ENCODE measurements around the gene CELF3.
"Not testable (repeated sequence)": the region's sequence is repeated elsewhere in the genome, so short reads cannot be mapped to it uniquely, and the experiment has no call there.

The CELF3 gene

DNA sequence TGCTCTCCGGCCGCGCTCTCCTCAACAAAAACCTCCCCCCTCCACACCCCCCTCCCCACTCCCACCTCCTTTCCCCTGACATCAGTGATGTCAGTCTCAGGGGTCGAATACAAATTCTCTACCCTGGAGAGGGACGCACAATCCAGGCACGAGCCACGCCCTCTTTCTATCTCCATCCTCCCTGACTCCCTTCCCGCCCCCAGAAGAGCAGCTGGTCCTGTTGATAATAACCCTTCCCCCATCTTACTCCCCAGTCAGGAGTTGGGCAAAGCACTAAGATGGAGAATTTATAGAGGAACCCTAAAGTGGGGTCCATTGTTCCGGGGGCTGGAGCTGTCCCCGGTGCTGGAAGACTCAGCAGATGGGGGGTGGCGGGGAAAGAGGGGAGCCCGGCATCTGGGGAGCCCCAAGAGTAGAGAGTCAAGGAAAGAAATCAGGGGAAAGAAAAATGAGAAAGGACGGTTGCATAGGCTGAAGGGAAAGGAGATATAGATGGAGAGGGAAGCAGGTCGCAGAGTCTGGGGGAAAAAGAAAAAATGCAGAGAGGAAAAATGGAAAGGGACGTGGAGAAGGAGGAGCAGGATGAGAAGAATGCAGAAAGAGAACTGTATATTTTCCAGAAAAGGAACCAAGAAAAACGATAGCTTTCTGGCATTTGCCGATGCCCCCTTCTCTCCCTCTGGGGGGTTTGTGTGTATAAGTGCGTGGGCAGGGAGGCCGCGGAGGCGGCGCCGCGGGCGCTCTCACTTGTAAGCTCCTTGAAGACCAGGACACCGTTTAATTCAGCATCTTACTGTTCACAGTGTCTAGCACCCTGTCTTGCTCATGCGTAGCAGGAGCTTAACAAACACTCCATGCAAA, at the start of gene CELF3:
TSS of gene CELF3 (minus strand) at position 33 of the 861 bp plus-strand sequence. CDS start 783 bp downstream, outside the sequence.
- no peak for DNase-seq (ENCODE audit: low spot score)

DNA sequence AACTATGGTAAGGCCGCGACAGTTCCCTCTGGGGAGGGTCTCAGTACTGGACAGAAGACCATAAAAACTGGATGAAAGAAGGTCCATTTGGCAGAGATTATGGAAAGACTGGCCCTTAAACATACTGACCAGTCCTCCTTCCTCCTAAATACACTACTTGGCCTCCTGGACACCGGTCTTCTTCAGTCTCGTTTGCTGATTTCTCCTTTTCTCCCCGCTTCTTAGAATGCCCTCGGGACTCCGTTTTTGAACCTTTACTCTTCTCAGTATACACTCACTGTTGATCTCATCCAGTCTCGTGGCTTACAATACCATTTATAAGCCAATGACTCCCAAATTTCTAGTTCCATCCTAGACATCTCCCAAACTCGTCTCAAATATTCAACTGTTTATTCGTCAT, 47.4 kb upstream of the CELF3 start:
- peak; percentile 25 for DNase-seq (ENCODE audit: low spot score)

DNA sequence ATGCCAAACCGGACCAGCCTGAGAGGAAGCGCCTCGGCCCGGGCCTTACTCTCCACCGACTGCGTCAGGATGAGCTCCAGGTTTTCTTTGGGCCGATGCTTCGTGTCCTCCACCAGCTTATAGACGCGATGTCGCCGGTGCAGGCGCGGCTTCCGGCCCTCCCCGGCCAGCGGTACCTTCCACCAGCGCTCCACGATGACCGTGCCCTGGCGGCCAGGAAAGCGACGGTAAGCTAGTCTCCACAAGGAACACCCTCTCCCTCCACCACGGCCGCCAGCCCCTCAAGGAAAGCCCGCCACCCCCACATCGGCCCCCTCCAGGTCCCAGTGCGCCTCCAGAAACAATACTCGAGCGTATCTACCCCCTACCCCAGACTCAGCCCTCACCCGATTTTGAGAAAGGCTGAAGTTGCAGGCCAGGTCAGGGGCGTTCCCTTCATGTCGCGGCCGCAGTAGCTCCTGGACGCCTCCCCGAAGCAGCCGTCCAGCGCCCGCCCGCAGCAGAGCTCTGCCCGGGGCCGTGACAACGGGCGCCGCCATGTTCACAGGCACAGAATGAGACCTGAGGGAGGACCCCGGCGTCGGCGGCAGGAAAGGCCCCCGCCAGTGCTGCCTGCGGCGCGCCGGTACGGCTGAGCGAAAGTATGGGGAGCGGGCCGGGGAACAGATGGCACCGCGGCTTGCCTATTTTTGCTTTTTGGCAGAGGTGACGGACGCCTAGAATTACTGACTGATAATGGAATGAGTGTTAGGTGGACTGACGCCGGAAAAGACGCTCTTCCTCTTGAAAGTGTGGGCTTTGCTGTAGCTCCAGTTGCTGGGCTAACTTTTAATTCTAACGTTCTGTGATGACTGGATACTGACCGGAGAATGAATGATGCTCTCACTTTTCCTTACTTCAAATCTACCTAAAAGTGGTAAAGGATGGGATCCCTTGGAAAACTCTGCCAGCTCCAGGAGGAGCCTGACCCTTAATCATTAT, 46.6 kb upstream of the CELF3 start, which contains the start of gene MRPL9:
TSS of gene MRPL9 (minus strand) at position 556 of the 981 bp plus-strand sequence. CDS start at position 539, 17 bp downstream.
- peak; percentile 96 for DNase-seq (ENCODE audit: low spot score)

DNA sequence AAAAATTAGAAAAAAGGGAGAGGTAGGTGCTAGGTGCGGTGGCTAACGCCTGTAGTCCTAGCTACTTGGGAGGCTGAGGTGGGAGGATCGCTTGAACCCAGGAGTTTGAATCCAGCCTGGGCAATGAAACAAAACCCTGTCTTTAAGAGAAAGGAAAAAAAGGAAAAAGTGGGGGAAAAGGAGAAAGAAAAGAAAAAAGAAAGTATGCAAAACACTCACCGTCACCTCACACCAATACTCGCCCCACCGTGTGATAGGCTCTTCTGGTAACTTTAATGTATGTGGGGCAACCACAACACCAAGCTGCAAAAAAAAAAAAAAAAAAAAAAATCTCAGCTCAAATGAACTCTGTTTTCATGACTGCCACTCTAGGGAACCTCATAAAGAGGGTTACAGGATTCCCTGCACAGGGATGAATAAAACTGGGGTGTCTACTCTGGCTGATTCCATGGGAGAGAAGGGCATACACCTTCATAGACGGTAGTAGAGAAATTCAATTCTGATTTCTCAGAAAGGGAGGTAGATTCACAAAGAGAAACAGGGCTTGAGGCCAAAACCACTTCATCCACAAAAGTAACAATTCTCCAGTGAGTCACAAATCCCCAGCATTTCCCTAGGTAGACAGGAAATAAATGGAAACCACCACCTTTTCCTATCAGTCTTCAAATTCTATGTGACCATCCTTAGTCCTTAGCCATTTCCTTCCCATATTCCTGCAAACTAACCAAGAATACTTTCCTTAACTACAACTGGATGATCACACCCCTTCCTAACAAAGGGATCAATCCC, 44.2 kb upstream of the CELF3 start:
- DNase-seq (ENCODE audit: low spot score), result no peak

DNA sequence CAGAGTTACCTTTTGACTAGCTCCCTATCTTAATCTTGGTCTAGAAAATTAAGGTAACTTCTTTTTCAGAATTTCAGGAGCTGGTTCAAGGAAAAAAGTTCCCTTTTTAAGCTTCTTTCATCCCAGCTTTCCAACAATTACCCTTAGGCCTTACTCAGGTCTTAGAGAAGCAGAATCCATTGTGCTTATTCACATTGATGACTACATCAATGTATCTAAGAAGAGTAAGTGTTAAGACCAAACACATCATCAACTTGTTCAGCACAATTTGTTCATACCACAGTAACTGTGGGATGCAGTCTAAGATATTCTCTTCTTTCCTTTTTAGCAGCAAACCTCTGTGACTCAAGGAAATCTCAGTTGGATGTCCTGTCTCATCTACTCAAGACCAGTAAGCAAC, 42.6 kb upstream of the CELF3 start:
- no peak for DNase-seq (ENCODE audit: low spot score)

DNA sequence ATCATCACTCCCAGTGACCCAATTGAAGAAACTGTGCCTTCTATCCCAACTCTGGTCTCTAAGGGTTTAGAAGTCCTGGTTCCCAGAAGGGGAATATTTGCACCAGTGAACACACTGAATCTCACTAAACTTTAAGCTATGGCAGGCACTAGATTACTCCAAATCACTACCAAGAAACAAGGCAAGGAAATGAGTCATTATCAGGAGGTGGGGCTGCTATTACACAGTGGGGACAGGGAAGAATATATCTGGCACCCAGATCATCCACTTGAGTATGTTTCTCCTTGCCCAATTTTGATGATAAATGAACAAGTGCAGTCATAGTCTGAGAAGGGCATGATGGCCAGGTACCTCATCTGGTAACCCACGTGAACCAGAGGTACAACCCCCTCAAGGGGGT, 39.7 kb upstream of the CELF3 start:
- DNase-seq (ENCODE audit: low spot score), result peak; percentile 68

DNA sequence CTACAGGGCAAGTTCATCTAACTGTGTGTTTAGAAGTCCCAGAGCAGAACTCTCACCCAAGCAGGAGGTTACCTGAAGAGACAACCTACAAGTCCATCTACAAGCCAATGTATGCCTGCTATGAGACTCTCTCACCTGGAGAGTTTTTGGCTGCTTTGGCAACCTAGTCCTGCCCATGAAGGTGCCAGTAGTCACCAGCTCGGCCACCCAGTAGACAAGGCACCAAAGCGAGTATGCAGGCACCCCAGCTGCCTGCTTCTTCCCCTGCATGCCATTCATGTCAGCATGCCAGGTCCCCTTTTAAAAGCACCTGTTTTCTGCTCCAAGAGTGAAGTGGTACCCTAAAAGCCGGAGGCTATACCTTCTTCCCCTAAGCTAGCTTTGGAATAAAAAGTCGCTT, 24.9 kb upstream of the CELF3 start:
- DNase-seq (ENCODE audit: low spot score), result no peak

DNA sequence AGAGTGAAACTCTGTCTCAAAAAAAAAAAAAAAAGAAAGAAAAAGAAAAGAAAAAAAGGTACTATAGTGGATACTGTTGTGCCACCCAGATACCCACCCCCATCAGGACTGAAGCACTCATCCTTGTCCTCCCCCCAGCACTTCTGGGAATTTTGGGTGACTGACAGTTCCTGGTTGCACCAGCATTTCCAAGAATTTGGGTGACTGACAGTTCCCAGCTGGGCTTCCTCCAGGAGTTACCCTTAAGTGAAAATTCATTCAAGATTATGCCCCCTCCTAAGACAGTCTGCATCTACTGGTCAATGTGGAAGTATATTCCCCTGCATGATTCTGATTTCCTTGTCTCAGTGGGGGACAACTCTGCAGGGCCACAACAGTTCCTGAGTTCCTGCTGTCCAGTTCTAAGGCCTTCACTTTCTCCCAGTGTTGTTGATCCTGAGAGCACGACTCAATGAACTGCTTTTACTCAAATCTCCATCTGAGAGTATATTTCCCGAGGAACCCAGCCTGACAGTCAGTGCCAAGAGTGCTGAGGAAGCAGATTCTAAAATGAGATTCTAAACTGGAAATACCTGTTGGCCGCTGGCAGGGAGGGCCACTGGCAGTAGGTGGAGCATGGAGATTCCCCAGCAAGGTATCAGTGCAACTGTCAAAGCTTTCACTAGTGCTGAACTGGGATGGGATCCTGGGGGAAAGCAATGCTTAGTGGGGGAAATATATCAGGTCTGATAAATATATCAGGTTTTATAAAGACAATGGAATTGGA, 23.2 kb upstream of the CELF3 start:
- DNase-seq (ENCODE audit: low spot score), result no peak

DNA sequence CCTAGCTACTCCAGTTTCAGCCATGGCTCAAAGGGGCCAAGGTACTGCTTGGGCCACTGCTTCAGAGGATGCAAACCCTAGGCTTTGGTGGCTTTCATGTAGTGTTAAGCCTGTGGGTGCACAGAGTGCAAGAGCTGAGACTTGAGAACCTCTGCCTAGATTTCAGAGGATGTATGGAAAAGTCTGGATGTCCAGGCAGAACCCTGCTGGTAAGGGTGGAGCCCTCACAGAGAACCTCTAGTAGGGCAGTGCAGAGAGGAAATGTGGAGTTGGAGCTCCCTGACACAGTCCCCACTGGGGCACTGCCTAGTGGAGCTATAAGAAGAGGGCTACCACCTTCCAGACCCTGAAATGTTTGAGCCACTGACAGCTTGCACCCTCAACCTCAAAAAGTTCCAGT, 20.9 kb upstream of the CELF3 start:
- DNase-seq (ENCODE audit: low spot score), result no peak

DNA sequence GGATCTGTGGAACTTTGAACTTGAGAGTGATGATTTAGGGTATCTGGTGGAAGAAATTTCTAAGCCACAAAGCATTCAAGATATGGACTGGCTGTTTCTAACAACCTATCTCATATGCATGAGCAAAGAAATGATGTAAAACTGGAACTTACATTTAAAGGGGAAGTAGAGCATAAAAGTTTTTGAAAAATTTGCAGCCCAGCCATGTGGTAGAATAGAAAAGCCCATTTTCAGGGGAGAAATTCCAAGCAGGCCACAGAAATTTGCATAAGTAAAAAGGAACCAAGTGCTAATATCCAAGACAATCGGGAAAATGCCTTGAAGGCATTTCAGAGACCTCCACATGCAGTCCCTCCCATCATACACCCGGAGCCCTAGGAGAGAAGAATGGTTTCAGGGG, 20.4 kb upstream of the CELF3 start:
- DNase-seq (ENCODE audit: low spot score), result no peak

DNA sequence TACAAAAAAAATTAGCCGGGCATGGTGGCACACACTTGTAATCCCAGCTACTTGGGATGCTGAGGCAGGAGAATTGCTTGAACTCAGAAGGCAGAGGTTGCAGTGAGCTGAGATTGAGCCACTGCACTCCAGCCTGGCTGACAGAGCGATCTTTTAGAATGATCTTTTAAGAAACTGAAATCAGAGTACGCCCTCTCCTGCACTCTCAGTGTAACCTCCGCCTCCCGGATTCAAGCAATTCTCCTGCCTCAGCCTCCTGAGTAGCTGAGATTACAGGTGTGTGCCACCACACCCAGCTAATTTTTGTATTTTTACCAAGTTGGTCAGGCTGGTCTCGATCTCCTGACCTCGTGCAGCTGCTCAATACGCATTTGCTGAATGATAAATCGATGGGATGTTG, 17.4 kb upstream of the CELF3 start:
- not testable (repeated sequence) for DNase-seq (ENCODE audit: low spot score)

DNA sequence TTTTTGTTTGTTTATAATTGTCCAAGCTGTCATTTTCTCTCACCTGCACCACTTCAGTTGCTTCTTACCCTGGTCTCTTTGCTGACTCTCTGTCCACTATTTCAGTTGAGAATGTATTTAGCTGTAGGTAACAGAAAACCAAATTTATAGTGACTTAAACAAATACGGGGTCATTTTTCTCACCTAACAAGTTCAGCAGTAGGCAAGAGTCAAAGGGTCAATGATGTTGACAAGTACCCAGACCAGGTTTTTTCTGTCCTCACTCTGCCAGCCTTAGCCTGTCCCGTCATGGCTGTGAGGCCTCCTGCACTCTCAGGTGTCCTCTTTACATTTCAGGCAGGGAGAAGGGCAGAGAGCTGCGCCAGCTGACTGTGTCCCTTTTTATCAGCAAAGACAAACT, 16.5 kb upstream of the CELF3 start:
- DNase-seq (ENCODE audit: low spot score), result no peak

DNA sequence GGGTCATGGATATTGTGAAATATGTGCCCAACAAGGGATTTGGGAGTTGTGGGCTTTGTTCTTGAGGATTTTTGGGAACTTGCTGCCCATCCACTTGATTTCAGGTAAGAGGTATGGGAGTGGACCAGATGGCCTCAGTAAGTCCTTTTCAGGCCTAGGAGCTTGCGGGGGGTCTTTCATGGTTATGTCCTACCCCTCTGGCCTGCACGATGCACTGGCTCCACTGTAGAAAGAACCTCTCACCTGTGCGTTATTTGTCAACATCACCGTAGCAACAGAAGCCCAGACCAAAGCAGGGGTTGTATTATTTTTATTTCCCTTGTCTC, 13.3 kb upstream of the CELF3 start:
- DNase-seq (ENCODE audit: low spot score), result no peak

DNA sequence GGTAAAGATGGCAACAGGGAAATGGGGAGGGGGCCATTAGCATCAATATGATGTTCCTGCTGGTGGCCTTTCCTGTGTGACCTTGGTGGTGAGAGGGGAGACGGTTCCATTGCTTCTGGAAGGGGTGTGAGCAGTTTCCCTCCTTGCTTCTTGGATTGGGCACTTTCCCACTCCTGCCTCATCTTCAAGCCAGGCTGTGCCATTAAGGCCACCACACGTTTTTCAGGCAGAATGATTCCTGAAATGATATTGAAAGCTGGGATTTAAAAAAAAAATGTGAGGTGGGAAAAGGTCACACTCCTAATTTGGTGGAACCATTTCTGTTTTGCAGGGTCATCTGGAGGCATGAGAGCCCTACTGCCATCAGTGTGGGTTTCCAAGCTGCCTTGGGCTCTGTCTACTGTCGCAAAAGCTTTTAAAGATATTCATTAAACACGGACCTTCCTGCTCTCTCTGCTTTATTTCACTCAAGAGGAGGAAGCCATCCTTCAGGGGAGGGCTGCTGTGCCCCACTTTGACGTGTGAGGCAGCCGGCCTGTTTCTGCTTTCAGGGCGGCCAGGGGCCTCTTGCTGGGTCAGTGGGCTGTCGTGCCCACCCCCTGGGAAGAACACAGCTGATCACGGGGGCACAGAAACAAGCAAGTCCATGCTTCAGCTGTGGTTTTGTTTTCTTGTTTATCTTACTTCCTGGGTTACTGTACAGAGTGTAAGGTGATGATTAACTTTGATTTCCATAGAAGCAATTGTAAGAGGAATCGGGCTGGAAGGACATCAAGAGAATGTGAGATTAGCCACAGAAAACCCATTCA, 12.8 kb upstream of the CELF3 start:
- DNase-seq (ENCODE audit: low spot score), result no peak

DNA sequence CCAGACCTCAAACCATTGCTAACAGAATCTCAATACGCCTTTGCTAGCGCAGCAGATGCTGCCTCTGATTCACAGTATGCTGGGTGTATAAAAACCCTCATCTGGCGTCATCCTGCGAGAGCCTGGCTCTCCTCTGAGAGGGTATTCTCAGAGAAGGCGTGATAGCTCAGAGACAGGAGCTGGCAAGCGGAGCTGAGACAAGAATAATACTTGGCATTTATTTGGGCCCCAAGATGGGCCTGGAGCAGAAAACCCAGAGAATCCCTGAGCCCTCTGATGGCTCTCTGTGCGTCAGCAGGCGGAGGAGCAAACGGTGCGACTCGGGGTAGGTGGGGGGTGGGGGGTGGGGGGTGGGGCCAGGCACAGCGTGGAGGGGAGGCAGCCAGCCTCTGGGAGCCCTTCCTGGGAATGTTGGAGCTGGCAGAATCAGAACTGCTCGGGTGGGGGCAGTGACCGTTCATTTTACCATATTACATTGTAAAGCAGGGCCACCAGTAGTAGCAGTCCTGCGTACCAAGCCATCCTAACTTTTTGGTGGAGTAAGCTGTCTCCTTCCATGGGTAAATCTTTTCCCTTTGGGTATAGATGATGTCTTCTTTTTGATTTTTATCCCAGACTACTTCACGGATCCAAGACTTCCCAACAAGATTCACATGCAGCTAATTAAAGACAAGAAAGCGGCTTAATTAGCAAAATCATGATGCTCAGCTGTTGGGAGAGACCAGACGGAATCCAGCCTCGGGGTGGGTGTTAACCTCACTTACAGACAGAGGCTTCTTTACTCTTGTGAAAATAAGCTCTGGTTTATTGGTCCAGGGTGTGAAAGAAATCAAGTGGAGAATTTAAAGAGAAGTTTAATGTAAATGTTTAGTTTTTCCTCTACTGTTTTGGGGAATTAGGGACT, 11.8 kb upstream of the CELF3 start:
- peak; percentile 57 for DNase-seq (ENCODE audit: low spot score)

DNA sequence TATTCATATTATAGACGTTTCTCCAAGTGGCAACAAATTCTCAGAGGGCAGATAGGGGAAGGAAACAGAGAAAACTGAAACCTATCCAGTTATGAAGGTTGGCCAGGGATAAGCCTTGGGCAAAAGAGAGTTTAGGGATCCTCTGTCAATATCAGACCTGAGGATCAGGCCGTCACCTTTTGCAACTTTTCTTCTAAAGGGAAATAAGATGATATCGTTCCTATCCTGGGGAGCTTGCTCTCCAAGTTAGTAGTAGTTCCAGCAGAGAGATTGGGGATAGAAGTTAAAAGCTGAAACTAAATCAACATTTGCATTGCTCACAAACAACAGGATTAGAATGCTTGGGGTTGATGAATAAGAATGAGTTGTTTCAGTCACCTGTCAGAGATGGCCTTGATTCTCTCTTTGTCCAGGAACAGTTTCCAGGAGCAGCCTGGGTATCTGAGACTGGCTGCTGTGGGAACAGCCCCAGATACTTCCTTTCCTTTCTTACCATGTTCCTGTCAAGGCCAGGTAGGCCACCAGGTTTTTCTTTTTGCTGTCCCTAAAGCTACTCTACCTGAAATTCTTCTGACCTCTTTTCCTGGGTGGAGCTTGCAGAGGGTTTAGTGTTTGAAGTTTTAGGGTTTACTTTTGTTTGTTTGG, 7.2 kb upstream of the CELF3 start:
- DNase-seq (ENCODE audit: low spot score), result no peak

DNA sequence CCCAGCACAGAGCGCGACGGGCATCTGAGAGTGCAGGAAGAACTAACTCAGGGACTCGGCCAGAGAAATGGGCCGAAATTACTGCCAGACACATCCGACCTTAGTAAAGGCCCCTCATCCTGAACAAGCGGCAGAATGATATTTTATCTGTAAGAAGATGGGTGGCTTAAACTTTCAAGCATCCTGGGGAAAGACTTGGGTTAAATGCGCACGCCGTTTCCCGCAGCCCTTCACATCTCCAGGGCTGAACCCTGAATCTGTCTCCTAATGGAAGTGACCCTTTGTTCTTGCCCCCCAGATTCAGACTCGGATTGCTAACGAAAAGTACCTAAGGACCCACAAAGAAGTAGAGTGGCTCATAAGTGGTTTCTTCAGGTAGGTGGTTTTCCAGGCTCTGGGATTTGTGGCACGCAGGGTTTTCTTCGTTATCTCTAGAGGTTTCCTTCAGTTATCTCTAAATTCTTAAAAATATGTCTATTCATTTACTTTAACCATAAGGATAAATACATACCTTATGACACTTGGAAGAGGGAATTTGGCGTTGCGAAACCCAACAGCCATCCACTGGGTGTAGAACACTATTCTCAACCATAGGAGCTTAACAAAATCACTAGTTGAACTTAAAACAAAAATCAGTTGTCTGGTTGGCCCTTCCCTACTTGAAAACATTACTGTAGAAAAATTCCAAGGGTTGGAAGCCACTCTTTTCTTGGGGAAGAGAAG, 5.3 kb upstream of the CELF3 start:
- no peak for DNase-seq (ENCODE audit: low spot score)
